NCI-H1436 (cell line): Measurements from ENCODE around the gene SMIM36.
A peak's percentile ranks its signal among the peaks of the same experiment; 100 is the strongest.
"Not testable (repeated sequence)": the region's sequence is repeated elsewhere in the genome, so short reads cannot be mapped to it uniquely, and the experiment has no call there.

ENCODE experiments used
- DNase-seq: peaks from one replicate; lab custom pipeline; 2025; lab: John Stamatoyannopoulos, UW

The SMIM36 gene

DNA sequence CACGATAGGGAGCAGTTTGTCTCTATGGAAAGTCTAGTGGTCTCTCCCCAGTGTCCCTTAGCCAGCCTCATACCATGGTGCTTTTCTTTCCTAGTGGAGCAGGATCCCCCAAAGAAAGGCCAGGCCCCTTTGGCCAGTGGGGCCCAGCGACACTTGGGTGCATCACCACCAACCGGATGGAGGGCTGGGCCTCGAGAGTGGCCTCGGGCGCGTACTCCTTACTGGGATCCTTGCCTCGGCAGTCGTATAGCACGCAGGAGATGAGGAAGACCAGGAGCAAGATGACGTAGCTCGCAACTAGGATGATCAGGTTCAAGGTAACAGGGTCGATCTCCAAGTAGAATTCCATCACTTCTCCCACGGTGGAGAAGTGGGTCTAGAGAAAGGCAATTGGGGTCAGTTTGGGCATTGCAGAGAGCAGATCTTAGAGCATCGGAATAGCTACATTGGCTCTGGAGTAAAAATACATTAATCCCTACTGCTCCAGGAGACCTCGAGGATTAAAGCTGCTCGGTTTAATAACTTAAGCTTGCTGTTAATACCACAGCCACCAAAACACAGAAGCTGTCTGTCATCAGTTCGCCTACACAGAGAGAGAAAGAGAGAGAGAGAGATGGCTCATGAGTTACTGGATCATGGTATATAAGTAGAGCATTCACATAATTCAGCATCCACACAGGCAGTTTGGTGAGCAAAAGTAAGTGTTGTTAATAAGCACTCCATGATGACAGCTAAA, at the start of gene SMIM36:
TSS of gene SMIM36 (minus strand) at position 467 of the 736 bp plus-strand sequence.
- no peak for DNase-seq

DNA sequence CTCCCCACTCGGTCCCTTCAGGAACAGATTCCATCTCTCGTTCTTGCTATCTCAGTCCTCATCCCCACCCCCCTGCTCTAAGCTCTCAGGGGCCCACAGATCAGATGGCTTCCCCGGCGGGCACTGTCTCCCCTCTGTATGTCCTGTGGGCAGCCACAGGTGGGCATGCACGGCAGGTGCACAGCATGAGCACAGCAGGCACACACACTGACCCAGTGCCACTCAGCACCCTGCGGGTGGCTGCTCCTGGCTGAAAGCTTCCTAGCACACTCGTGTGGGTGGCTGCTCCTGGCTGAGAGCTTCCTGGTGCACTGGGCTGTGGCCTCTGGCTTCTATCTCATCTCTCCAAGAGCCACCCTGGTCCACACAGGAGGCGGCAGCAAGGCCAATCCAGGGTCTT, 44.5 kb upstream of the SMIM36 start:
- DNase-seq = no peak

DNA sequence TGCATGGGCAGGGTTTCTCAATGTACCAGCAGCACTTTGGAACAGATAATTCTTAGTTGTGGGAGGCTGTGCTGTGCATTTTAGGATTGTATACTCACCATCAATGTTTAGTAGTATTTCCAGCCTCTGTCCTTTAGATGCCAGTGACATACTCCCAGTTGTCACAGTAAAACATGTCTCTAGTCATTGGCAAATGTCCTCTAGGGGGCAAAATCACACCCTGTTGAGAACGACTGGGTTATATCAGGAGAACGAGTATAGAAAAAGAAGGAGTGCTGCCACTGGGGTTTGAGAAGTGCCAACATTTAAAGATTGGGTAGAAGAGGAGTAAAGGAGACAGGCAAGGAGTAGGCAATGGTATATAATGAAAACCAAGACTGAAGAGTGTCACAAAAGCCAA, 37.9 kb upstream of the SMIM36 start:
- DNase-seq = no peak

DNA sequence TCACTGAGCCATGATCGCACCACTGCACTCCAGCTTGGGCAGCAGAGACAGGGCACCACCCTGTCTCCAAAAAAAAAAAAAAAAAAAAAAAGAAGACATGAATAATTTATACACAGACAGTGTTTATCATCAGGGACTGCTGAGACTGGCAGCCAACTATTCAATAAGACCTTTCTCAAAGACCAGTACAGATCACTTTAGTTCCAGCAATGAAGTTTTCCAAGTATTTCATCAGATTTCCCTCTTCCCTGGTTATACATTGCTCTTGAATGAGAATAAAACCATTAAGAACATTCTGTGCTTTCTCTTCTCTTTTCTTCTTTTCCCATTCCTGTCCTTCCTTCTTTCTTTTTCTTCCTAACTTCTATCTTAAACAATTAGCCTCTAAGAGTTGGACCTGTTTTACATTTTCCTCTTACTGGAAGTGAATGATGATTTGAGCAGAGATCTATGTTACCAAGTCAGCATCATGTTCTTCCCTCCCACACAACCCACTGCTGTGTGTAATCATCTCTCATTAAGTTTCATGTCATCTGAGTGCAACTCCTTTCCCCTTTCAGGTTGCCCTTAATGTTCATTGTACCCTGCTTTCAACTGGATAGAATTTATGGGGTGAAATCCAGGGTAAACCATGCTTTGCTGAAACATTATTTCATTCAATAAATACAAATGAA, 35.9 kb upstream of the SMIM36 start:
- no peak for DNase-seq

DNA sequence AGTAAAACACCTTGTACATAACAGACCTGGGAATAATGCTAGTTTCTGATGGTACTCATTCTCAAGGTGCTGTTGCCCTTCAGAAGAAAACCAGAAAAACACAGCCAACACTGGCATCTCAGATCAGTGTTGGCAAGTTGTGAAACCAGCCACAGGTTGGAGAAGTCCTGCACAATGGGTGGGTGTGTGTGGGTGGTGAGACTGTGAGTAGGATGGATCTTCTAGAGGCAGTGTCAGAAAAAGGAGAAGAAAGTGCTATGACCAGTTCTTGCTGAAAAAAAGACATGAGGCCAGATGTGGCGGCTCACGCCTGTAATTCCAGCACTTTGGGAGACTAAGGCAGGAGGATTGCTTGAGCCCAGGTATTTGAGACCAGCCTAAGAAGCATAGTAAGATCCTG, 35.2 kb upstream of the SMIM36 start:
- no peak for DNase-seq

DNA sequence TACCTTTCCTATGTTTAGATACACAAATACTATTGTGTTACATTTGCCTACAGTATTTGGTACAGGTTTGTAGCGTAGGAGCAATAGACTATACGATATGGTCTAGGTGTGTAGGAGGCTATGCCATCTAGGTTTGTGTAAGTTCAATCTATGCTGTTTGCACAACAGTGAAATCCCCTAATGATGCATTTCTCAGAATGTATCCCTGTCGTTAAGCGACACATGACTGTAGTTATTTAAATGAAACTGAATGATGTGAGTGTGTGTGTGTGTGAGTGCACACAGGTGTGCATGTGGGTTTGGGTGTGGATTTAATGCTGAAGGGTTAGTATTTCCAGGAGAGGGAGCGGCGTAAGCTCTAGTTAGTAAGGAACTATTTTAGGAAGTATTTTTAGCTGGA, 34.6 kb upstream of the SMIM36 start:
- no peak for DNase-seq

DNA sequence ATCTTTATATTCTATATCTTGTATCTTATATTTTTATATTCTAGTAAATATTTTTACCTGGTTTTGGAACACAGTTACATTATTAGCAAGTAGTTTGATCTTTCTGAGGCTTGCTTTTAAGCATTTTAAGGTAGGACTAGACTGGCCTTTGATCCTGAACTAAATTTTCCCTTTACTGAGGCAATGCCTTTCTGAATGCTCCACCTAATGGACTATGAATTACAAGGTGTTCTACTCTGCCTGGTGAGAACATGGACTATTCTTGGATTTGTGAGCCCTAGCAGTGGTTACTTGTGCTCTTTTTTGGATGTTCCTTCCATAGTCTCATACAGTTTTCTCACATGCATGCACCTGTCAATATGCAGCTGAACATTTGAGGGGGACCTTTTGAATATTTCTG, 32.5 kb upstream of the SMIM36 start:
- DNase-seq = no peak

DNA sequence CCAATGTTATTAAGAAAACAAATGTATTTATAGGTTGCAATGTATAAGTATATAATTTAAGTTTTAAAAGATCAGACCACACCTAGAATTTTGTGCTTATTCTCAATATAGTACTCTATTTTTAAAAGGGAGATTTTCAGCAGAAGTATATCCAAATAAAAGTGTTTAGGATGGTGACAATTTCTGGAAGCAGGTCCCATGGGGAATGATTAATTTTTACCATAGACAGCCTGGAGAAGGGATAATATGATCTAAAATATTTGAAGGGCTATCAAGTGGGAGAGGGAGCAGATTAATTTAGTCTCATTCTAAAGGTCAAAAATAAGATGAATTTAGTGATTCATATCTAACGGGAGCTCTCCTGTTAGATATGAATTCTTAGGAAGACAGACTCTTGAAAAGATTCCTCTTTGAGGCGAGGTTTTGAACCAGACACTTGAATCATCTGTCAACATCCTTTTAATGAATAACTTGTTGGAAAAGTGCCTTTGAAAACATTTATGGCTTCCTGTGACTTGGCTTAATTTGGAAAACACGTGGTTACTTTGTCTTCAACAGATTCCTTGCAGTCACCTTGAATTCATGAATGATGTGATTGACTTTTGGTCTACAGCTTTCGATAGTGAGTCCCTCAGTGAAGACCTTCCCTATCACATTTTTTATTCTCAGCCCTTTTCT, 29.3 kb upstream of the SMIM36 start:
- no peak for DNase-seq

DNA sequence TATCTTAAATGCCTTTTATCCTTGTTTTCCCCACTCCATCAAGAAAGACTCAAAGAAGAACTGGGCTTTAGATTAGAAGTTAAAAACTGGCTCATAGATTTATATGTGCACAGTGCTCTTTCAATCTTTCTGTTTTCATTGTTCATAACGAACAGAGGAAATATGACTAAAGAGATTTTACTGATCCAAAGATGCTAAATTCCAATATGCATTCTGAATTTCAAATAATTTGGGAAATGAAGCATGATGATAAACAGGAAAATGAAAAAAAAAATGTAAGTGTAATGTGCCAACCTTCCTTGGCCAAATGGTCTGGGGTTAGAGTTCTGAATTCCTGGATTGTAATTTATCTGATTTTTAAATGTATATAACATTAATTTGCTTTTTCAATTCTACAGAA, 25.0 kb upstream of the SMIM36 start:
- DNase-seq = no peak

DNA sequence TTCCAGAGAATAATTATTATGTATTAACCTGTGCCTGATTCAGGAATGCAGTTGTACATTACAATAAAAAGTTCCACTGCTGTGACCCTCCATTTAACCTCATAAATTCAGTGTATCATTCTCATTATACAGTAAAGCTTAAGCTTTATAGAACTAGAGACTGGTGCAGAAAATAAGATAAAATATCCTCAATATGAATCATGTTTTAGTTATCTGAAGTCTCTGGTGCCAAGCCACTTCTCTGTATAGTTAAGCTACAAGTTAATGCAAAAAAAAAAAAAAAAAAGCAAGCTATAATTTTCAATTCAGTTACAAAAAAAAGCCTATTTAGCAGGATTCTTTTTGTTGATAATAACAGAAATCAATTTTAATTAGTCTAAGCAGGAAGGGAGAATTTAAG, 22.4 kb upstream of the SMIM36 start:
- DNase-seq = no peak

DNA sequence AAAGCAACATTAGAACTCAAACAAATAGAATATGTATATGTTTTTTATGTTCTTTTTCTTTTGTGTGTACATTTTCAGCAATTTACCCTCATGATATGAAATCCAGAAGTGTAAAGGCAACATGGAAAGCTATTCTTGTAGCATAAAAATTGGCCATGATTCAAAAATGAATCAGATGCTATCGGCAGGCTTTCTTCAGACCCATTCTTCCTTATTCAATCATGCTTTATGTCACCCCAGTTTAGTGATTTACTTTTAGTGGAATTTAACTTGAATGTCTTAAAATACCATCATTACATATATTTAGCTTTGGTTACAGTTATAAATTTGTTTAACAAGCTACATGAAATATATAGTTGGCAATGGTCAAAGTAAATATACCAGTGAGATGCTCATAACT, 21.4 kb upstream of the SMIM36 start:
- DNase-seq = no peak

DNA sequence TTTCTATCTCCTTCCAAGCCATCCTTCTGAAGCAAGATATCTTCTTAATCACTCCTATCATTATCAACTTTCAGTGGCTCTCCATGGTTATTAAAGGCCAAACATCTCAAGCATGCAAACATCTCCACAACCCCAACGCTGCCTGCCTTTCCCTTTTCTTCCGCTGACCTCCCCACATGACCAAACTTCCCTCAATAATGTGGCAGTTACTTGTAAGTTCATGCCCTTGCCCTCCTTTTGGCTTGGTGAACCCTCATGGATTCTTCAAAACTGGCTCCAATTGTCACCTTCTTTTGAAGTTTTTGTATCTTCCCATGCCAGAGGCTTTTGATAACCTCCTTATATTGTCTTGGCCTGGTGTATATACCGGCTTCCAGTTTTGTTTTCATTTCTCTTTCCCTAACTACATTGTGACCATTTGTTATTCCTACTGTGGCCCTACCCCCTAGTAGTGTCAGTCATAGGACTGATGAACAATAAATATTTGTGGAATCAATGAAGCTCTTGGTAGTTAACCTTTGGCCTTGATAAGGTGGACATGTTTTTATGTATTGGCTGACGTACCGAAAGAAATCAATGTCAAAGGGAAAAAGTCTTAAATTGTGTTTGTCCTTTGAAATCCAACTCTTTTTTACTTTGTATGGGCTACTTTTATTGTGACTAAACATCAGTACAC, 19.9 kb upstream of the SMIM36 start:
- DNase-seq = no peak

DNA sequence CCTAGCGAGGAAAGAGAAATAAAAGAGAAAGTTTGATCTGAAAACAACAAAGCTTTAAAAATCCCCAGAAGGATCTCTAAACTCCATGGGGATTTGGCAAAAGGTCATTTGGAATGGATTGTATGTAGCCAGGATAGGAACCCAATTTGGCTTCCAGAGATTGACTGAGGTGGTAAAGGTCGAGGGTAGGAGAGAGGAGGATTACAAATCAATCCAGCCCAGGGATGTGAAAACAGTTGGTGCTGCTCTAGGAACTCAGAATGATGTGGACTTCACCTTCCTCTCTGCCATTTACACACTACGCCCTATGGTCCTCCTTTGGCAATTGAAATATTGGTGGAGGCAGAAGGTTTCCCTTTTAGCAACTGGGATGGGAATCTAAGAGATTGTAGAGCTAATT, 18.8 kb upstream of the SMIM36 start:
- no peak for DNase-seq

DNA sequence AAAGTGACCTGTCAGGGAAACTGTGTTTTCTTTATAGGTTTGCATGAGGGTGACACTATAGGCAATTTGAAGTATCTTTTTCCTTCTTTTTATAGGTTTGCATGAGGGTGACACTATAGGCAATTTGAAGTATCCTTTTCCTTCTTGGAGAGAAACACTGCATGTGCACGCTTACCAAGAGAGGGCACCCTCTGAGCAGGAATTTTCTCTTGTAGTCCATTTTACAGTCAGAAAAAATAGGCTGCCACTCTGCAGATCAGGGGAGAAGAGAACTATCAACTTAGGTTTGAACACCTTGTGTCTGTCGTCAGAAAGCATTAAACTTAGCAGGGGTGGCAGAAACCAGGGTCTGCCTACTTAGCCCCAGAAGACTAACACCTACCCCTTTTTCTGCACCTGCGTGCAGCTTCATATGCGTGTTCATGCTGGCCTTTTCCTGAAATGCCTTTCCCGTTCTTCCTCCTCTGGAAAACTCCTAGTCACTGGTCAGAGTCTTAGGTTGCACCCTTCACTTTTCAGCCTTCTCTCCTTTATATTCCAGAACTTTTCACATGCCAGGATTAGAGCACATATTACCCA, 16.4 kb upstream of the SMIM36 start:
- DNase-seq = no peak

DNA sequence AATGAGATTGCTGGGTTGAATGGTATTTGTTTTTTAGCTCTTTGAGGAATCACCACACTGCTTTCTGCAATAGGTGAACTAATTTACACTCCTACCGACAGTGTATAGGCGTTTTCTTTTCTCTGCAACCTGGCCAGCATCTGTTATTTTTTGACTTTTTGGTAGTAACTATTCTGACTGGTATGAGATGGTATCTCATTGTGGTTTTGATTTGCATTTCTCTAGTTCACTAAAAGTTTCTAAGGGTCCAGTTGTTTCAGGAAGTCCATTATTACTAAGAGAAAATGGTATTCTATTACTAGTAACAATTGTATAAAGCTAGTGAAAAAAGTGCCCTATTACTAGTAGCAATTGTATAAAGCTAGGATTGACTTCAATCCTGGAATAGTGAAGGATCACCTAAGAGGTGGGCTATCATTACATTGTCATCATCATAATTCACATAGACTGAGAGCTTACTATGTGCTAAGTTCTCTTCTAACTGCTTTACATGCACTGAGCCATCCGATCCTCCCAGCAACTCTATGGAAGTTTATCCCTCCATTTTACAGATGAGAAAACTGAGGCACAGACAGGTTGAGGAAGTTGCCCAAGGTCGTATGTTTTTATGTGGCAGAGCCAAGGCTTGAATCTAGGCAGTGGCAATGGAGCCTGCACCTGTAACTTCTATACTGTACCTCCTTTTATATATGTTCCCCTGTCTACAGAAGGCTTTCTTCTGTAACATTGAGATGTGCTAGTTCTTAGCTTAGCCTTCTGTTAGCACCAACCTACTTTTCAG, 13.4 kb upstream of the SMIM36 start:
- no peak for DNase-seq

DNA sequence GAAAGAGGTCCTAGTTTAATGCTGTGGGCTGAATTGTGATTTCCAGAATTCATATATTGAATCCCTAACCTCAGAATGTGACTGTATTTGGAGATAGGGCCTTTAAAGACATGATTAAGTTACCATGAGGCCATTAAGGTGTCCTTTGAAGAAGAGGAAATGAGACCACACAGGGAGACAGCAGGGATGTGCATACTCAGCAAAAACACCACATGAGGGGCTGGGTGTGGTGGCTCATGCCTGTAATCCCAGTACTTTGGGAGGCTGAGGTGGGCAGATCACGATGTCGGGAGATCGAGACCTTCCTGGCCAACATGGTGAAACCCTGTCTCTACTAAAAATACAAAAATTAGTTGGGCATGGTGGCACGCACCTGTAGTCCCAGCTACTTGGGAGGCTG, 11.8 kb upstream of the SMIM36 start:
- not testable (repeated sequence) for DNase-seq

DNA sequence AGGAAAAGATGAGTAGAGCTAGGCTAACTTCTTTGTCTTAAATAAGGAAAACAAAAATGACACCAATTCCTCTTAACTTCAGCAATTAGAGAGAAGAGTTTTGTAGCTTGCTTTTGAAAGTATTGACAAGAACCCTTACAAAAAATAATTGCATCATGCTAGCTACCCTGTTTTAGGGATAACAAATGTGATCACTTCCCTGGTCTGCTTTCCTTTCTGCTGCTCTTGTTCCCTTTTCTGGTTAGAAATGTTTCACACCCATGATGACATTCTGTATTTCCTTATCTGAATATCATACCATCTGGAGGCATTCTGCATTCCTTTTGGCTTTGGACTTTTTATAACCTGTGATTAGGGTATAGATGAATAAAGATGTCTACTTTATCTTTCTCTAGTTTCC, 9.9 kb upstream of the SMIM36 start:
- DNase-seq = no peak

DNA sequence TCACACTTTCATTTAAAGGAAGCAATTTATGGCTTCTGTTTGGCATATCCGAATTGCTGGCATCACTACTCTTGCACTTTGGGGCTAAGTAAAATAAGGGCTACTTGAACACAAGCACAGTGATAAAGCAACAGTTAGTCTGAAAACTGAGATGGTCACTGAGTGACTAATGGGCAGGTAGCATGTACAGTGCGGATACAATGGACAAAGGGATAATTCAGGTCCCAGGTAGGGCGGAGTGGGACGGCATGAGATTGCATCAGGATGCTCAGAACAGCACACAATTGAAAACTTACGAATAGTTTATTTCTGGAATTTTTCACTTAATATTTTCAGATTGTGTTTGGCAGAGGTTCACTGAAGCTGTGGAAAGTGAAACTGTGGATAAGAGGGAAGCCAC, 9.2 kb upstream of the SMIM36 start:
- DNase-seq = no peak

DNA sequence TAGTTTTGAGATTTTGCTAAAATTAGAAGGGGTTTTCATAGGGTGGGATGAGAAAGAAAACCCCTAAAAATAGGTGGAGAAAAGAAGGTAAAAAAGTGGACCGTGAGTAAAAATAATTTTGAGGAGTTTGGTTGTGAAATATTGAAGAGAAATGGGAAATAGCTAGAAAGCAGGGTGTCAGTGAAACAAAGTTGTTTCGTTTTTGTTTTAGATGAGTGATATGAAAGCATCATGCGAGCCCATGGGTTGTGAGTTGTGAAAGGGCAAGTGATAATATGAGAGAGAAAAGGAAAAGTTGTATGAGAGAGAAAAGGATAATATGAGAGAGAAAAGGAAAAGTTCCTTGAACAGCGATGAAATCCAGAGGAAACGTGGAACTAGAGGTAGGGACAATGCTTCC, 7.3 kb upstream of the SMIM36 start:
- no peak for DNase-seq

DNA sequence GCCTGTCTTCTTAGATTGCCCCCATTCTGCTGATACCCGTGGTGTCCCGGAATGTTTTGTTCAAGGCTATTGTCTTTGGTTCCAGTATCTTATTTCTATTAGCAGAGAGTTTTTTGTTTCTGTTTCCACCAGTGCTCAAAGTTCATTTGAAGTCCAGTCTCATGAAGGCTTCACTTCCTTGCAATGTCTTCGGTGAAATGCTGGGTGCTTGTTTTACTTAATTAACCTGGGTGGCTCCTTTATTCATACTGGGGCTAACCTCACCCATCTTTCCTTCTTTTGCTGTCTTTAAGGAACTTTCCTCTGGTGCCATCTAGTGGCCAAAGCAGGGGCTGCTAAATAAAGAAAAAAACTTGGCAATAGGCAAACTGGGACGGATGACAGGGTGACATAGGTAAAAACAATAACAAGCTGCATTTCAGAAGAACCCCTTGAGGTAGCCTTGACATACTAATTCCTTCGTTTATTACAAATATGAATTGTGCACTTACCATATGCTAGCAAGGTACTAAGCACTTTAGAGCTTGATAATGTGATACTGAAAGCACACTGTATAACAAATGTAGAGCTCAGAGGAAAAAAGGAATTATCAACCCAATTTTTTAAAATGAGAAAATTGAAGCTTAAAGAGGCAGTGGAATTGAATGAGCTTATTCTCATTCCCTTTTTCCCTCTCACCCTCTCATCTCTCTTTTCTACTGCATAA, 2.8 kb upstream of the SMIM36 start:
- peak; percentile 63 for DNase-seq

DNA sequence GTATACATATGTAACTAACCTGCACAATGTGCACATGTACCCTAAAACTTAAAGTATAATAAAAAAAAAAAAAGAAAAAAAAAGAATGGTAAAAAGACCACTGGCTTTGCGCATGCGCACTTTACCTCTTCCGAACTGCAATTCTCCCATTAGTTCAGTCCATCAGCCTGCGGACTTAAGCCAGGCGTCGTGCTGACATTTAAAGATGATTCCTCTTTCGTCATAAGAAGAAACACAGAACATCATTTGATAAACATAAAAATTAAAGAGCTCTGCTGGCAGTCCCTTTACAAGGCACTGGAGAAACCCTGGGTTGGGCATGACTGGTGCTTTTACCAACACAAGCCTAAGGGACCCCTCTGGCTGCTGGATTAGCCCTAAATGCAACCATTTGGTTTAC, 3.6 kb downstream of the SMIM36 start:
- not testable (repeated sequence) for DNase-seq
